Stomach (tissue), 4 donors: ENCODE results near the gene CTF1.

Source experiments
- EP300 ChIP-seq: sonication (generic); formaldehyde crosslinking; IDR thresholded peaks from one replicate; pipeline ENCODE4 v1.6.1; 2017; ENCODE audit warnings: antibody characterized with exemption
- POLR2A ChIP-seq, 4 donors: fragments of 450-650 bp; IDR thresholded peaks; one replicate each; pipeline ENCODE4 v1.6.1; 2016; ENCODE audit warnings: antibody characterized with exemption in 4 of 4, control low read depth in 2 of 4, mild to moderate bottlenecking in 1 of 4, moderate library complexity in 1 of 4
- POLR2AphosphoS5 ChIP-seq, 3 donors: sonication (generic); formaldehyde crosslinking; IDR thresholded peaks; one replicate each; pipeline ENCODE4 v1.6.1; 2016; ENCODE audit warnings: antibody characterized with exemption in 3 of 3
- TF ChIP-seq, protein P1 (sequence below), 7 experiments: fragments of 450-650 bp in 4 of 7; fragments of 200-600 bp in 3 of 7; sonication (generic) in 3 of 7; IDR thresholded peaks; one replicate each; pipeline ENCODE4 v1.5.1; 2016 to 2019; ENCODE audit warnings: antibody characterized with exemption in 7 of 7, control low read depth in 2 of 7, mild to moderate bottlenecking in 1 of 7

DNA sequence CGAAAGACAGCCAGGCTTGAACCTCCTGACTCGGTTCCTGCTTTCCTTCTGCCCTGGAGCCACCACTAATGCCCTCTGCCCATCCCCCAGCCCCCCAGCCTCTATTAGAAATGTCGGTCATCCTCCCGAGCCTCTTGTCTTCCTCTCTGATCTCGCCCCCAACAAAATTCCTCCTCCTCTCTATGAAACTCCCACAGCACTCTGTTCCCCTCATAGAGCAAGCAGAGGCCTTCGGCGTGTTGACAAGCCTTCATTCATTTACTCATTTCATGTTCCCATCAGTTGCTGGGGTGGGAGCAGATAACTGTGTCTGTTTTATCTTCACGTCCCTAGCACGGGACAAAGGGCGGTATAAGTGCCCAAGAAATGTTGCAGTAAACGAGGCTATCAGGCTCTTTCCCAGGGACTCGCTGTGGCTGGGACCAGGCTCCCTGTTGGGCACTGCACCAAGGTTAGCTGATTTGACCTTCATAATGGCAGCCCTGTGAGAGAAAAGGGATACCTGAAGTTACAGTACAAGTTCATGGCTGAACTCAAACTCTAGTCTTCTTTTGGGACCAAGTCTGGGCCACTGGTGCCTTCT, 34.7 kb downstream of the CTF1 start:
- TF ChIP-seq POLR2AphosphoS5 (IDR thresholded peaks at IDR 0.05) (no peak), POLR2A (IDR thresholded peaks at IDR 0.05) (no peak), EP300 (no peak)
- TF ChIP-seq, protein P1, sequence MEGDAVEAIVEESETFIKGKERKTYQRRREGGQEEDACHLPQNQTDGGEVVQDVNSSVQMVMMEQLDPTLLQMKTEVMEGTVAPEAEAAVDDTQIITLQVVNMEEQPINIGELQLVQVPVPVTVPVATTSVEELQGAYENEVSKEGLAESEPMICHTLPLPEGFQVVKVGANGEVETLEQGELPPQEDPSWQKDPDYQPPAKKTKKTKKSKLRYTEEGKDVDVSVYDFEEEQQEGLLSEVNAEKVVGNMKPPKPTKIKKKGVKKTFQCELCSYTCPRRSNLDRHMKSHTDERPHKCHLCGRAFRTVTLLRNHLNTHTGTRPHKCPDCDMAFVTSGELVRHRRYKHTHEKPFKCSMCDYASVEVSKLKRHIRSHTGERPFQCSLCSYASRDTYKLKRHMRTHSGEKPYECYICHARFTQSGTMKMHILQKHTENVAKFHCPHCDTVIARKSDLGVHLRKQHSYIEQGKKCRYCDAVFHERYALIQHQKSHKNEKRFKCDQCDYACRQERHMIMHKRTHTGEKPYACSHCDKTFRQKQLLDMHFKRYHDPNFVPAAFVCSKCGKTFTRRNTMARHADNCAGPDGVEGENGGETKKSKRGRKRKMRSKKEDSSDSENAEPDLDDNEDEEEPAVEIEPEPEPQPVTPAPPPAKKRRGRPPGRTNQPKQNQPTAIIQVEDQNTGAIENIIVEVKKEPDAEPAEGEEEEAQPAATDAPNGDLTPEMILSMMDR (IDR thresholded peaks at IDR 0.05) = no peak
